Activated CD8-positive, alpha-beta memory T cell treated with anti-CD3 and anti-CD28 coated beads, Interleukin-2, amount 50 U/mL, for 24 hours (primary cell): ENCODE measurements around the gene ARF5.

Experiments
- DNase-seq: peaks from one replicate; pipeline ENCODE4 v3.0.0-alpha.2; 2020; ENCODE audit errors: extremely low read depth

The ARF5 gene

DNA sequence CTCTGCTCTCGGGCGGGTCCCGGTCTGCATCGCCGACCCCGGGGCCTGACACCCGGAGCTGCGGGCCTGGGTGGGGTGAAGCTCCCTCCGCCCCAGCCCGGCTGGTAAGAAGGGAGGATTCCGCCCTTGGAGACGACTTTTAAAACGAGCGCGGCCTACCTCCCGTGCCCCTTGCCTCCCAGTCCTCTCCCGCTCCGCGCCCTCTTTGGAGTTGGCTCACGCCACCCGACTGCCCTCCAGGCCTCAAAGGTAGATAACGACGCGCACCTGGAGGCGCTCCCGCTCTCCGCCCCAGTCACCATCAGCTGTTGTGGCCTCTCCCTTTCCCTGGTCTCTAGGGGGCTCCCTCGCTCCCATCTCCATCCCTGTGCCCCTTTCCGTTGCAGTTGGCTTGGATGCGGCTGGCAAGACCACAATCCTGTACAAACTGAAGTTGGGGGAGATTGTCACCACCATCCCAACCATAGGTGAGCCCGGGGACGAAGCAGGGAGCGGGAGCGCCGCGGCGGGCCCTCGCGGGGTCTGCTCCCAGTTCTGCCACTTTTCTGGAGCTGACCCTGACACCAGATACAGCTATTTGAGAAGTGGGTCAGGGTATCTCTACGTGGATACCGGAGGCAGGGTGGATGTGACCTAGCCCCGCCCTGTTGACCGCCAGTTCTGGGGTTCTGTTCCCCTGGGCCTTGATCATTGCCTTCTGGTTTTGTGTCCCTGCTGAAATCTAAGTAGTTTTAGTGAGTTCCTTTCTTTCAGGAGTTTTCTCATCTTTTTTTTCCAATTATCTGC, 679 bp downstream of the ARF5 start:
- no peak for DNase-seq

DNA sequence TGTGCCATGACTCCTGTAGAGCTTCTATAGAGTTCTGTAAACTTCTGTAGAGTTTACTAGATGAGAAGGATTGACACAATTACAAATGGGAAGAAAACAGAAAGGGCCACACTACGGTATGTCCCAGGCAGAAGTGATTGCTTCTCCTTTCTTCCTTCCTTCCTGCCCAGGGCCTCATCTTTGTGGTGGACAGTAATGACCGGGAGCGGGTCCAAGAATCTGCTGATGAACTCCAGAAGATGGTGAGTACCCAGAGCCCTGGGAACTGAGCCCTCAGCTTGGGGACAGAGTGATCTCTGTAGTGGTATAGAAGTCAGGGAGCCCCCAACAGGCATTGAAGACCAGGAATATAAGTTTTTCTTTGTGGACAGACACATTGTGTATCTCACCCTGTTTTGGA, 1.7 kb downstream of the ARF5 start:
- DNase-seq = no peak

DNA sequence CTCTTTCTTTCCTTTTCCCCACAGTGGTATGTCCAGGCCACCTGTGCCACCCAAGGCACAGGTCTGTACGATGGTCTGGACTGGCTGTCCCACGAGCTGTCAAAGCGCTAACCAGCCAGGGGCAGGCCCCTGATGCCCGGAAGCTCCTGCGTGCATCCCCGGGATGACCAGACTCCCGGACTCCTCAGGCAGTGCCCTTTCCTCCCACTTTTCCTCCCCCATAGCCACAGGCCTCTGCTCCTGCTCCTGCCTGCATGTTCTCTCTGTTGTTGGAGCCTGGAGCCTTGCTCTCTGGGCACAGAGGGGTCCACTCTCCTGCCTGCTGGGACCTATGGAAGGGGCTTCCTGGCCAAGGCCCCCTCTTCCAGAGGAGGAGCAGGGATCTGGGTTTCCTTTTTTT, 3.0 kb downstream of the ARF5 start:
- no peak for DNase-seq

DNA sequence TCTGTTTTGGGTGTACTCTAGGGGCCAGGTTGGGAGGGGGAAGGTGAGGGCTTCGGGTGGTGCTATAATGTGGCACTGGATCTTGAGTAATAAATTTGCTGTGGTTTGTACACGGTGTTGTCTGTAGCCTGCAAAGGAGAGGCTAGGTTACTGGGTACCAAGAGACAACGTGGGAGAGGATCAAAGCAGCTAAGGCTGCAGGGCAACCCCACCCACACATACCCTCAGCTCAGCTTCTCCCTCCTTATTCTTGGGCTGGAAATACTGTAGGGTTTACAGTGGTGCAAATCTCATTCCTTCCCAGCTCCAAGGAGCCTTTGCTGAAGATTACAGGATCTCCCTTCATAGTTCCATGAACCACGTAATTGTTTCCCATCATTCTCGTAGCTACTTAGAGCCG, 3.4 kb downstream of the ARF5 start:
- DNase-seq = no peak

DNA sequence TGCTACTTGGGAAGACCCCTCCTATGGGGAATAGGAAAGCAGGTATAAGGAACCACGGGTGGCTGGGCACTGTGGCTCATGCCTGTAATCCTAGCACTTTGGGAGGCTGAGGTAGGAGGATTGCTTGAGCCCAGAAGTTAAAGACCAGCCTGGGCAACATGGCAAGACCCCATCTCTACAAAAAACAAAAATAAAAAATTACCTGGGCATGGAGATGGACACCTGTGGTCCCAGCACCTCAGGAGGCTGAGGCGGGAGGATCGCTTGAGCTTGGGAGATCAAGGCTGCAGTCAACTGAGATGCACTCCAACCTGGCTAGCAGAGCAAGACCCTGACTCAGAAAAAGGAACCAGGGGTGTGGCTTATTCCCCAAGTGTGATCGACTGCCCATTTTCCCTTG, 4.3 kb downstream of the ARF5 start:
- no peak for DNase-seq

DNA sequence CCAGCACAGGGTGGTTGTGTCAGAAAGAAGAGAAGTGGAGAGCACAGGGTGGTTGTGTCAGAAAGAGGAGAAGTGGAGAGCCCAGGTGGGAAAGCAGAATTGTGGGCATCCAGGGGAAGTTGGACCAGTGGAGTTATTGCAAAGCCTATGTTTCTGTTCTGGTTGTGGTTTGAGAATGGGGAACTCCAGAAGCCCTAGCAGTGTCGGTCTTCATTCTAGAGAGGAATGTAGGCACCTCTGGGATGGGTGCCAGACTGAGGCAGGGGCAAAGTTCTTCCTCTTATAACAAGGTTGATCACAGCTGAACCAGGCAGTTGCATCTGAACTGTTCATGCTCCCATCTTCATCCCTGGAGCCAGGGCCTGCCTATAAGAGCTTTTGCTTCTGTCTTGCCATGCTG, 6.3 kb downstream of the ARF5 start:
- DNase-seq = no peak

DNA sequence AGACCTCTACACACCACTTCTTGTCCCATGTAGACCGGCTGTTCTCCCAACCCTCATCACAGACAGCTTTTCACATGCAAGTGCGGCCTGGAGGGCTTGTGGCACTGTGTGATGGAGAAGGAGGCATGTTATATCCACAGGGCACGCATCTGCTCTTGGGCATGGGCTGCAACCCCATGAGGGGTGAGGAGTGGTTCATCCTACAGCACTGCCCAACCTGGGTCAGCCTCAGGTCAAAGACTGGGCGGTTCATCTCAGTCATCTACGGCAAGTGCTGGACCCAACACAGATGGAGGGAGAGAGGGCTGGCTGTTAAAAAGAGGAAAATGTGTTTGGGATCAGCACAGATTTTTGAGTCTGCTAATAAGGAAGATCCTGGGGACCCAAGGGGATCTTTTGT, 7.5 kb downstream of the ARF5 start:
- DNase-seq = no peak

DNA sequence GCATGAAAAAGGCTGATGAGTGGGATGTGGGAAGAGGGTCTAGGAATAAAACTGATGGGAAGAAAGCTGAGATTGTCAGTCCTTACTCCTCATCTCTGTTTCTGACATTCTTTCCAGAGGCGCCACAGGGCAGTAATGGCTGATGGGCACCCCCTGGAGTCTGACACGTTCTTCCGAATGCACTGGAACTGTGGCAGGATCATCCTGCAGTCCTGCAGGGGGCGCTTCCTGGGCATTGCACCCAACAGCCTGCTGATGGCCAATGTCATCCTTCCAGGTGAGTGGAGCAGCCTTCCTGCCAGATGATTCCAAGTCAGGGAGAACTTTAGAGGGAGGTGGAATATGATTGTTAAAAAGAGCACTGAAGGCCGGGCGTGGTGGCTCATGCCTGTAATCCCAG, 10.1 kb downstream of the ARF5 start:
- DNase-seq = no peak

DNA sequence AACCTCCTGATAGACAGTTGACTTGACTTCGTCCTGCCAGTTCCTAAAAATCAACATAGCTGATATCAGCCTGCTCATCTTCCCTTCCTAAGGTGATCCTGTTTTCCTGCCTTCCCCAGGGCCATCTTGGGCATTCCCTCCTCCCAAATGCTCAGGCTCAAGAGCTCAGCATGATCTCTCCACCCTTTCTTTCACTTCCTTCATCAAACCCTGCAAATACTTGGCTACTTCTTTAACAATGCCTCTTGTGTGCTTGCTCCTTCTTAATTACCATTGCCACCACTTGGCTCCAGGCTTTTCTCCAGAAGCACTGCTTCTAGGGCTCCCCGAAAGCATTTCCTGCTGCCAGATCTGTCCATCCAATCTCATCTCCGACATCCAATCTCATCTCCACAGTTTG, 12.7 kb downstream of the ARF5 start:
- DNase-seq = no peak

DNA sequence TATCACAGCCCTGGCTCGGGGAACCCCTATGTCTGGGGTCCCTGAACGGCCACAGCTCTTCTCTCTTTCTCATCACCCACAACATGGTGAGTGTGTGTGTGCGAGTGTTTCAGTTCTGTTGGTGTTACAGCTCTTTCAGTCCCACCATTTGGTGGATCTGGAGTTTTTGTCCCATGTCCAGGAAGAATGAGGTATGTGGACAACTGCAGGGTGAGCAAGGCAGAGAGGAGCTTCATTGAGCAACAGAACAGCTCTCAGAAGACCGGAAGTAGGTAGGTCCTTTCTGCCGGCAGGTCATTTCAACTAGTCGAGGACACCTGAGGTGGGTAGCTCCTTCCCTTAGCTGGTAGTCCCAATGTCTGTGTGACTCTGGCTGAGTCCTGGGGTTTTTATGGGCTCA, 20.2 kb downstream of the ARF5 start:
- DNase-seq = no peak

DNA sequence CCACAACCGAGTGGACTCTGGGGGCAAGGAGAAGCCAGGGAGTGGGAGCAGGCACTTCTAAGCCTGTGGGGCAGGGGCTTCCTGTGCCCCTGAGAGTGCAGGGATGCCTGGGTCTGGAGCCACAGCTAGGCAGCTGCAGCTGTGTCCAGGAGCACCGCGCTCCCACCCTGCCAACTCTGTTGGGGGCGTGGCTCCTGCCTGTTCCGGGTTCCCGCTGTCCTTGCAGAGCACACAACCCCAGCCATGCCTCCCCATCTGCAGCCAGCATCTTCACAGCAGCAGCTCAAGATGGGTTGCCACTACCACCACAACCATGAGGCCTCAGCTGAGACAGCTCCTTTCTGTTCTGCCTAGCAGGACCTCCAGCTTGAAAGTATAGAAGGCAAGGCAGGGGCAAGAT, 21.1 kb downstream of the ARF5 start:
- no peak for DNase-seq

DNA sequence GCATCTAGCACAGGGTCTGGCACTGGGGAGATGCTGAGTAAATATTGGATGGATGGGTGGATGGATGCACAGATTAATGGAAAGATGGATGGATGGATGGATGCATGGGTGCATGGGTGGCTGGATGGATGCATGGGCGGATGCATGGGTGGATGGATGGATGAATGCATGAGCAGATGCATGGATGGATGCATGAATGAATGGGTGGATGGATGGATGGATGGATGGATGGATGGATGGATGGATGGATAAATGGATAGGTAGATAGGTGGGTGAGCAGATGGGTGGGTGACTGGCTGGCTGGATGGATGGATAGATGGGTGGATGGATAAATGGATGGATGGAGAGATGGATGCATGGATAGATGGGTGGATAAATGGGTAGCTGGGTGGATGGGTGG, 24.1 kb downstream of the ARF5 start:
- DNase-seq = no peak

DNA sequence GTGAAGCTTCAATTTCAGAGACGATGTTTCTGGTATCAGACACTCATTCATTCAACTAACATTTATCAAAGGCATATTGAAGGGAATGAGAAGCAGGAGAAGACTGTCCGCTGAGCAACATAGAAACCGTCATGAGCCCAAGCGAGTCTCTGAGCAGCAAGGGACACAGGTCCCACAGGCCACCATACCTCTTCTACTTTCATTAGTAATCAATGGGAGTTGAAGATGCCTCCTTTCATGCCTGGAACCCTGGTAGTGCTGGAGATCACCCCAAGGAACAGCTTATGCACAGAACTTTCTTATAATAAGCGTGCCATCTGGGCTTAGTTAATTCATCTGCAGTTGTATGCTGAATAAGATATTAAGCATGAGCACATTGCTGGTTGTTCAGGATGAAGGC, 28.5 kb downstream of the ARF5 start:
- DNase-seq = no peak

DNA sequence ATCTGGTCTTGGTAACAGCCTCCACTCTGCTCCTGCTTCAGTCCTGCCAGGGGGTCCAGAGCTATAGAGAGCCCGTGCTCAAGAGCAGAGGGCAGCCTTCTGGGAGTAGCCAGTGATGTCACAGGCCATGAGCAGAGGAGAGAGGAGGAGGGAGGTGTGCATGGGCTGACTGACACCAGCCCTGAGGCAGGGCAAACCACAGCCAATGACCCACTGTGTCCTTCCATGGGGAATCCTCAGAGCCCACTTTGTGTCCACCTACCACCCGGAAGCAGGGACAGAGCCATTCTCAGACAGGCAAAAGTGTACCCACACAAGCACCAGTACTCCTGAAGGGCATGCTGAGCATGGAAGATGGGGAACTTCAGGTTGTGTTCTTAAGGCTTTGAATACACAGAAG, 29.8 kb downstream of the ARF5 start, which contains the start of gene PAX4:
TSS of gene PAX4 (minus strand) at position 101 of the 400 bp plus-strand sequence. CDS start 2,214 bp downstream, outside the sequence.
- DNase-seq = no peak

DNA sequence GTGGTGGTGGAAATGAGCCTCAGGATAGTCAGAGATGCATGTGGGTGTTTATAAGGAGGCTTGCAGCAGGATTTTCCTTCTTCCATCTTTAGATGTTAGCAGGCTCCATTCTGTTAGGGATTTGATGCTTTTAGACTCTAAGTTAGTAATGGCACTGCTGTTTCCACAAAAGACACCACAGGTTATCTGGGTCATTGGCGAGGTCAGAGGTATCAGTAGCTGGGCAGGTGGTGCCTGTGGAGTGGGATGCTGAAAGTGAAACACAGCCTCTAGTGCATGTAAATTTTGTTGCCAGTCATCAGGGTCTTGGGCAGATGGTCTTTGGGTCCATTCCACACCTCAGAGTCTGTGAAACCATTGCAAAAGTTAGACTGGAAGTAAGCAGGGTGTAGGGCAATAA, 30.6 kb downstream of the ARF5 start:
- no peak for DNase-seq

DNA sequence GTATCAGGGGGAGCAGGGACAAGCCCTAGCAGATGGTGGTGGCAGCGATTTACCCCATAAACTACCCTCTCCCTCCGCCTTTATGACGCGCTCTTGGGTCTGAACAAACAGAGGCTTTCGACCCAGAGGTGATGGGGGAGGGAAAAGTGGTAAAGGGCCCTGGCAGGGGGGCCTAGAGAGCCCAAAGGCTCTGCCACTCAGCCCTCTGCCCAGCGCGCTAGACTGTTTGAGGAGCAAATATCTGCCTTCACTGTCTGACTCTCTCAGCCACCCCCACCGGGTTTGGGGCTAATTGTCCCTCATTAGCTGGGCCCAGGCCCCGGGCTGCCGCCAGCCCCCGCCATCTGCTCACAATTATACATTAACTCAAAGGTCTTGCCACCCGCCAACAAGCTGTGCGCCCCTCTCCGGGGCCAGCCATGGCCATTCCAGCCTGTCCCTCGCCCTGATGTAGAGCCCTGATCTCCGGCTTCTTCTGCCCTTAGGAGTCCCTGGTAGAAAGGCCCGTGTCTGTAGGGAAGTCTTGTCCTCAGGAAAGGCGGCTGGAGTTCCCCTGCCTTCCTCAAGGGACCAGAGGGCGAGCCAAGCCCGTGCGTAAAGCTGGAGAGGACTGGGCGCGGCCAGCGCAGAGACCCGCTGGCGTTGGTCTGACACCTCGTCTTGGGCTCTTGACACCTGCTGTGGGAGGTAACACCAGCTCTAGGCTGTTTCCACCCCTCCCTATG, 31.6 kb downstream of the ARF5 start:
- DNase-seq = no peak

DNA sequence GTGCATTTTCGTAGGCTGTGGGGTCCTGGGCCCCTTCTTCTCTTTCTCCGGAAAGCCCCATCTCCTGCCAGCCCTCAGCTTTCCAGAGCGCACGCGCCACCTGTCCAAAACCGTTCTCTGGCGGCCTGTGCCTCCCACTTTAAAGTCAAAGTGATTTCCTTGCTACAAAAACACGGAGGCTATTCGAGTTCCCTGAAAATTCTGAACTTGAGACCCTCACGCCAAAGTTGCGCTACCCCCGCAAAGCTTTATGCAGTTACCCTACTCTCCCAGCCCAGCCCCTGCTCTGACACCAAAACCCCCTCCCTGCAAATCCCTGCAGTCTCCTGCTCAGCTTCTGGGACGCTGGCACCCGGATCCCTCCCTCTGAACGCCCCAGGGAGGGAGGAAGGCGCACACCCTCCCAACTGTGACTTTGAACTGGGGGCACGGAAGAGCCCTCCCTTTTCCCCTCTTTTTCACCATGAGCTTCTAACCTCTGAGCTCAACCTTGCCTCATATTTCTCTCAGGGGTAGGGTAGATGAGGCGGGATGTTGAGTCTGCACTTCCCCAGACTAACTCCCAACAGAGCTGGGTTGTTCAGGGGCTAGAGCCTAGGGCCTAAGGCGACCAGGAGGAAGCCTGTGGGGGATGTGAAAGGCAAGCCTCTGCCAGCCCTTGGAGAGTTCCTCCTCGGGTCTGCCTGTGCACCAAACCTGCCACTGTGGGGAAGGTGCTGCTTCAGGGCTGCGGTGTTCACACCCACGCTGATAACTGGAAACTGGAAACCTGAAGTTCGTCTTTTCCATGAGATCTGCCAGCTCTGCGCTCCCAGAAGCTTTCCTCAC, 32.4 kb downstream of the ARF5 start:
- no peak for DNase-seq

DNA sequence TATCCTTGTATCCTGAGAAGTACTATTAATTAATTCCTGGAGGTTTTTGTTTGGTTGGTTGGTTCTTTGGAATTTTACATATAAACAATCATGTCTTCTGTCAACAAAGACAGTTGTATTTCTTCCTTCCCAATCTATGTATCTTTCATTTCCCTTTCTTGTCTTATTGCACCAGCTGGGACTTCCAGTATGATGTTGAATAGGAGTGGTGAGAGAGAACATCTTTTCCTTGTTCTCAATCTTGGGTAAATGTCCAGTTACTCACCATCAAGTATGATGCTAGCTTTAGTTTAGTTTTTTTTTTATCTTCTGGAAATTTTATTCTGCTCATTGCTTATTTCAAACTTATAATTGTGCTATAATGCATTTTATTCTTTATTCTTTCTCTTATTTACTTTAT, 37.1 kb downstream of the ARF5 start:
- DNase-seq = no peak

DNA sequence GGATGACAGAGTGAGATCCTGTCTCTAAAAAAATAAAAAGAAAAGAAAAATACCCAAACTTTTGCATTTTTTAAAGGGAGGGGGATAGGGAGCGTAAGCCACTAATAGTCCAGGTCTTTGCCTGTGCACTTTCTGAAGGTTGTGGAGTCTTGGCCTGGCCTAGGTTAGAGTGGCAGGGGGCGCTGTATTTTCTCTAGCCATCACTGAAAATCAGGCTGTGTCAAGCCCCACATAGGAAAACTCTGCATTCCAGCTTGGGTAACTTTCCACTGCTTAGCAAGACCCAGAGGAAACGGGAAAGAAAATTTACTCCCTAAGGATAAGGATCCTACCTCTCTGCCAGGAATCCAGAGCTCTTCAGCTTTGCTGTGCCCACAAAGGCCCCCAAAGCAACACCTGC, 40.2 kb downstream of the ARF5 start:
- DNase-seq = no peak

DNA sequence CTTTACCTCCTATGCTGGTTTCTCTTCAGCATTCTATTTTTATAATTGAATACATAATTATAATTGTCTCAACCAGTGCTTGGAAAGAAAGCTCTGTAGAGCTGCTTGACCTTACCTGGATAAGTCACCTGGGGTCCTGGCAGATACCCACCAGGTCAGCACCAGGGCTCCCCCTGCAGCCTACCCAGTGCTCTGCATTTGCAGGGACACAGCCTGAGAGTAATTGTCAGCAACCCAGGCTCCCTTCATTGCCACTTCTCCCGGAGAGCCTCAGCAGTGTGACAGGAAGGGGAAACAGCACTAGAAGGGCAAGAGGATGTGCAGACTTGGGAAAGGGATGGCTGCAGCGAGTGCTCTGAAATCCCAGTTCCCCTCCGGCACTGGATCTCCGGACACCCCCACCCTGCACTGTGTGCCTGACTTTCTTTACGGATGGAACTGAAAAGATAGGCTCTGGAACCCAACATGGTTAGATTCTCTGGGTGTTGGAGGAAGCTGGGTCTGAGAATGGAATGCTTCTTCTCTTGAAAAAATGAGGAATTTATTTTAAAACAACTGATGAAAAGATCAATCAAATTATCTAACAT, 41.1 kb downstream of the ARF5 start:
- DNase-seq = no peak

DNA sequence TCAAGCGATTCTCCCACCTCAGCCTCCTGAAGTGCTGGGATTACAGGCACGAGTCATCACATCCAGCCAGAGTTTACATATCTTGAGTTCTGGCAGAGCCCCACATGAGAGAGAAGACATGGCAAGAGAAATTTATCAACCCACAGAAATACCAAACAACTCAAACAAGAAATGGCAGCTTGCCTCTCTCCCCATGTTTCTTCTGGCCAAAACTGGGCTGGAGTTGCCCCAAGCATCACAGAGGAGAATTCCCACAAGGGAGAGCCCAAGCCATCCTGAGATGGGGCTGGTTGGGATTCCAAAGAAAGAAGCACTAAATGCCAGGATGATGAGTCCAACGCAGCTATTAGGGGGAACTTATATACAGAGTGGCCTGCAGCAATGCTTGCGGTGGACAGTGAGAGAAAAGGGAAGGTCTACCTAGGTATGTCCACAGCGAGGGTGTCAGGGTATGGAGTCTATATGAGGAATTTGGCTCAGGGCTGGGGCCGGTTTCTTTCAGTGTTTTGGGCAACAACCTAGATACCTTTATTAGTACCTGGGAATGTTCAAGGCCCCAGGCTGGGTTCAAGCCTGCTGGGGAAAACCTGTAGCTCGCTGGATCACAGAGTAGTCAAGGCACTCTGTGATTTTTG, 44.2 kb downstream of the ARF5 start:
- DNase-seq = no peak
